Smooth muscle cell (in vitro differentiated cells): ENCODE measurements around the gene CDH4. TPM values are rescaled to one million over a fixed set of nuclear protein-coding genes. Genes with fewer than 3 reads are reported as not detected.

Experiments used
- DNase-seq: peaks from one replicate; lab custom pipeline; 2025; ENCODE audit not compliant: unreplicated experiment; lab: John Stamatoyannopoulos, UW
- H2AFZ ChIP-seq: fragments of 200-600 bp; sonication (generic); 2 replicates; pipeline ENCODE4 v1.6.0; 2016; ENCODE audit warnings: antibody characterized with exemption, low read depth, mild to moderate bottlenecking
- H3F3A ChIP-seq: fragments of 200-600 bp; sonication (generic); 2 replicates; pipeline ENCODE4 v1.6.0; 2017; ENCODE audit warnings: antibody characterized with exemption, low read depth
- H3K27ac ChIP-seq: fragments of 200-600 bp; sonication (generic); 2 replicates; pipeline ENCODE4 v1.5.1; 2016; ENCODE audit warnings: low read depth, mild to moderate bottlenecking
- H3K27me3 ChIP-seq: fragments of 200-600 bp; sonication (generic); 2 replicates; pipeline ENCODE4 v1.6.1; 2016; ENCODE audit warnings: low read depth, mild to moderate bottlenecking
- H3K36me3 ChIP-seq: fragments of 200-600 bp; sonication (generic); 2 replicates; pipeline ENCODE4 v1.5.1; 2016; ENCODE audit warnings: low read depth
- H3K4me1 ChIP-seq: fragments of 200-600 bp; sonication (generic); 2 replicates; pipeline ENCODE4 v1.5.1; 2016; ENCODE audit warnings: low read depth
- H3K4me2 ChIP-seq: fragments of 200-600 bp; sonication (generic); 2 replicates; pipeline ENCODE4 v1.6.0; 2016; ENCODE audit warnings: mild to moderate bottlenecking
- H3K4me3 ChIP-seq: fragments of 200-600 bp; sonication (generic); 2 replicates; pipeline ENCODE4 v1.5.1; 2016; ENCODE audit warnings: mild to moderate bottlenecking
- H3K79me2 ChIP-seq: fragments of 200-600 bp; sonication (generic); 2 replicates; pipeline ENCODE4 v1.6.0; 2016; ENCODE audit warnings: low read depth, mild to moderate bottlenecking
- H3K9ac ChIP-seq: fragments of 200-600 bp; sonication (generic); 2 replicates; pipeline ENCODE4 v1.6.0; 2016; ENCODE audit warnings: low read depth
- H3K9me3 ChIP-seq: fragments of 200-600 bp; sonication (generic); replicated peaks from 2 replicates; pipeline ENCODE4 v1.5.1; 2016; ENCODE audit warnings: low read depth
- H4K20me1 ChIP-seq: fragments of 200-600 bp; sonication (generic); 2 replicates; pipeline ENCODE4 v1.6.0; 2016; ENCODE audit warnings: low read depth
- CTCF ChIP-seq: fragments of 200-600 bp; sonication (generic); IDR thresholded peaks from 2 replicates; pipeline ENCODE4 v1.5.1; 2017; ENCODE audit warnings: borderline replicate concordance, mild to moderate bottlenecking, antibody characterized with exemption; ENCODE audit not compliant: insufficient read depth, poor library complexity, severe bottlenecking
- WGBS: methylation state at CpG from one replicate; pipeline ENCODE4 v1.1.7; 2016; ENCODE audit warnings: low lambda C conversion rate; 5-methylcytosine and 5-hydroxymethylcytosine counted together
- polyA plus RNA-seq: library from polyadenylated mRNA; unstranded; fragments of >200 nt; fragmentation: Nextera tagmentation; extraction: Ambion mirVana; gene quantifications from 2 replicates; pipeline ENCODE4 v1.2.1, GENCODE V29; 2016
- total RNA-seq: library from RNA; depleted of rRNA; stranded (reverse); fragments of >200 nt; gene quantifications from 2 replicates; pipeline ENCODE4 v1.2.3, GENCODE V29; 2014

CDH4 gene
- total and polyA plus RNA-seq, 2 experiments from 2014 or later: 0.03 to 0.04 TPM

- Histone ChIP-seq H3K27ac (no peak overlapping the region), H3K36me3 (no peaks in the 10 kb centered on the region), H3K27me3 (no peaks in the 10 kb centered on the region), H3K79me2 (no peaks in the 10 kb centered on the region), H3K4me1 (no peaks in the 10 kb centered on the region), H2AFZ (no peak overlapping the region), H4K20me1 (no peaks in the 10 kb centered on the region), H3K9ac (no peak overlapping the region), H3K9me3 (no peaks in the 10 kb centered on the region), H3K4me2 (no peak overlapping the region), H3F3A (no peaks in the 10 kb centered on the region), H3K4me3 (no peak overlapping the region)
- no peak for TF ChIP-seq CTCF
- WGBS: 88% methylated on average over 11 of the region's 11 CpGs
- DNase-seq: no peak
These were observed 208.4 kb downstream of the CDH4 start for GRCh38 chr20:61460261-61461052.

DNA sequence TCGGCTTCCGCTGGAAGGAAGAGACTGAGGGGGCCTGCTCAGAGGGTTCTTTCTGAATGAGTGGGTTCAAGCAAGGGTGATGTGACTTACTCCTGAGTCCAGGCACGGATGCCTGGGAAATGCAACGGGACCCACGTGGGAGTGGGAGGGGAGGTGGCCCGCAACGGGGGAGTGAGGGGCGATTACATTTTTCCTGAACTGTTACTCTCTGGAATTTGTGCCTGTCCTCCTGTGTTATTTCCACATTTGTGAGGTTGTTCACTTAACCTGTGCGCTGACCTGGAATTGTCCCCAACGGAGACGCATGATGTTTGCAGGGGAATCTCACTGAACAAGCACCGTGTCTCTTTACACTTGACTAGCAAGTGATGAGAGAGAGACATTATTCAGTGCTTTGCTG is 209.4 kb downstream of the CDH4 start:
- no peak overlapping the region for H3K4me2 ChIP-seq
- H3K27me3 ChIP-seq: no peaks in the 10 kb centered on the region
- no peaks in the 10 kb centered on the region for H3K36me3 ChIP-seq
- no peak overlapping the region for H2AFZ ChIP-seq
- no peak overlapping the region for H3K9ac ChIP-seq
- no peaks in the 10 kb centered on the region for H3F3A ChIP-seq
- no peaks in the 10 kb centered on the region for H3K4me1 ChIP-seq
- H4K20me1 ChIP-seq: no peaks in the 10 kb centered on the region
- 95% methylated on average over 10 of the region's 12 CpGs for WGBS
- H3K4me3 ChIP-seq: no peak overlapping the region
- TF ChIP-seq CTCF: no peak
- no peaks in the 10 kb centered on the region for H3K9me3 ChIP-seq
- no peak for DNase-seq
- no peaks in the 10 kb centered on the region for H3K79me2 ChIP-seq
- H3K27ac ChIP-seq: no peak overlapping the region

- no peaks in the 10 kb centered on the region for H4K20me1 ChIP-seq
- H3K4me3 ChIP-seq: no peak overlapping the region
- TF ChIP-seq CTCF: no peak
- no peak overlapping the region for H3K9ac ChIP-seq
- H3K36me3 ChIP-seq: no peaks in the 10 kb centered on the region
- H3K27me3 ChIP-seq: no peaks in the 10 kb centered on the region
- H3K79me2 ChIP-seq: no peaks in the 10 kb centered on the region
- no peaks in the 10 kb centered on the region for H3K9me3 ChIP-seq
- no peaks in the 10 kb centered on the region for H3K4me1 ChIP-seq
- no peak overlapping the region for H3K4me2 ChIP-seq
- no peak for DNase-seq
- no peak overlapping the region for H3K27ac ChIP-seq
- 89% methylated on average over 9 of the region's 9 CpGs for WGBS
- H3F3A ChIP-seq: no peaks in the 10 kb centered on the region
- H2AFZ ChIP-seq: no peak overlapping the region
These were observed 212.5 kb downstream of the CDH4 start for GRCh38 chr20:61464307-61465303.
